Measurements from ENCODE around the gene KRTAP19-8. TPM values are rescaled to one million over a fixed set of nuclear protein-coding genes. Genes with fewer than 3 reads are reported as not detected.

The KRTAP19-8 gene
- total RNA-seq, 1 donor from 2014 or later = not detected

DNA sequence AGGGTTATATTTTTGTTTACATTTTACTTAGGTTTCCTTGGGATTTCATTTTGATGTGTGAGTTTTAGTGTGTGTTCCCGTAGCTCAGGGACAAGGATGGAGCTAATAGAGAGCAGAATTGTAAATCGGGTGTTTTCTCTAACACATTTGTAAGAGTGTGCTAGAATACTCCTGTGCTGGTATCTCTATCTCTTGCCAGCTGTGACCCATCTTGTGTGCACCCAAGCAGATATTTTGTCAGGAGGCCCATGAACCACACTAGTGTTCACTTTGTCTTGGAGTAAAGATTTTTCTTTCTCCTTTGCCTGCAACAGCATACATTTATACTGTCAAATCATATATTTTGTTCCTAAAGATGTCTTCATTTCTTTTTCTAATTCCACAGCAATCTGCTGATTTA, 23.4 kb downstream of the KRTAP19-8 start:
- ATAC-seq (no peak), DNase-seq (no peak)
- intact Hi-C loops (cut with micrococcal nuclease) = no loop called here

DNA sequence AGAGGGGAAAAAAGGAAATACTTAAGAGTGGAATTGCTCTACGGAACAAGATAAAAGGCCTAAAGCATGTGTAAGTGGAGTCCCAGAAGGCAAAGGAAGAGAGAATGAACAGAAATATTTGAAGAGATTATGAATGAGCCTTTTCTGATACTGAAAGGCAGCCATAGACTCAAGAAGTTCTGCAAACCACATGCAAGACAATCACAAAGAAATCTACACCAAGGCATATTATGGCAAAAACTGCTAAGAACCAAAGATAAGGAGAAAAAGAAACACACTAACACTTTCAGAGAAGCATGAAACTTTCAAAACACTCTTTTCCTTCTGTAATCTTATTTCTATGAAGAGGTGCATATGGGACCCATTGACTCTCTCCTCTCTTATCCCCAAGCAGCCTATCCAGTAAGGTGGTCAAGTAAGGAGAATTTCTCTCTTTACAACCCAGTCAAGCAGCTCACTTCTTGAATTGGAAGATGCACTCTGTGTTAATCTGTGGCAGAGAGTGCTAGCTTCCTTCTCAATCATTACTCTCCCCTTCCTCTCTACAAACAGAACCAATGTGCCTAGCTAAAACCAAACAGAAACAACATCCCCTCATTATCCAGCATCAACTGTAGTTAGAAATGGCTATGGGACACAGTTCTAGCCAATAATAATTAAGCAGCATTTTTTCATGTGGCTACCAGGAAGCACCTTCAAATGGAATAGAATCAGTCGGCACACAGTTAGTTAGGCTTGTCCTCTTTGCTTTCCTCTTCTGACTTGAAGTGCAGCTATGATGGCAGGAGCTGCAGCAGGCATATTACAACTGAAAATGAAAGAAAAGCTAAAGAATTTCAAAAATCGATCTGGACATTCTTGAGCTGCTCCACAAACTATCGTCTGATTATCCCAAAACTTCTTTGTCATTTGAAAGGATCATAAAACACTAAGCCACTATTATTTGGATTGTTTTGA, 25.9 kb downstream of the KRTAP19-8 start:
- intact Hi-C loops (cut with micrococcal nuclease) = no loop called here
- no peak for ATAC-seq
- DNase-seq = no peak

GRCh38 chr21:31011412-31011811, 26.9 kb downstream of the KRTAP19-8 start:
- intact Hi-C loops (cut with micrococcal nuclease) = no loop called here
- no peak for ATAC-seq
- DNase-seq = no peak

DNA sequence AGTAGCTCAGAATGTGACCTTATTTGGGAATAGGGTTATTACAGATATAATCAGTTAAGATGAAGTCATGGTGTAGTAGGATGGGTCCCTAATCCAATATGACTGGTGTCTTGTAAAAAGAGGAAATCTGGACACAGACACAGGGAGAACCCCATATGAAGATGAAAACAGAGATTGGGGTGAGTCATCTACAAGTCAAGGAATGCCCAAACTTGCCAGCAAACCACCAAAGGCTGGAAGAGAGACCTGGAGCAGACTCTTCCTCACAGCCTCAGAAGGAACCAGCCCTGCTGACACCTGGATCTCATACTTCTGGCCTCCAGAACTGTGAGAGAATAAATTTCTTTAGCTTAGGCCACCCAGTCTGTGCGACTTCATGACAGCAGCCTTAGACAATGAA, 29.9 kb downstream of the KRTAP19-8 start:
- DNase-seq (no peak), ATAC-seq (no peak)
- intact Hi-C loops (cut with micrococcal nuclease) = no loop called here

DNA sequence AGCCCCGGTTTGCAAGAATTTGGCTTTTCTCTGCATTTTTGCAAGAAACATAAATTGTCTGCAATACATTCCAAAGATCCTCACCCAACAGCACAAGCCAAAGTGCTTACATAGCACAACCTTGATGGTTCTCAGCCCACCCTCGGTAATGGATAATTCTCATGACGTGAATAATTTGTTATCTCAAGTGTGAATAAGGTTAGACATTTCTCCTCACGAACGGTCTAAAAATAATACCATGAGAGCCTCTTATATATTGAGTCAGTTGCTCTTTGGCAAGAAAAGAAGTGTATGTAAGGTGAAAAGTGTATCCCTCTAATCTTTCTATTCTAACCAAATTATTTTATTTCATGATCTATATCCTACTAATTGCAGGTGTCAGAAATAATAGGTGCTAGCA, 33.3 kb downstream of the KRTAP19-8 start:
- ATAC-seq (no peak), DNase-seq (no peak)
- intact Hi-C loops (cut with micrococcal nuclease) = no loop called here

DNA sequence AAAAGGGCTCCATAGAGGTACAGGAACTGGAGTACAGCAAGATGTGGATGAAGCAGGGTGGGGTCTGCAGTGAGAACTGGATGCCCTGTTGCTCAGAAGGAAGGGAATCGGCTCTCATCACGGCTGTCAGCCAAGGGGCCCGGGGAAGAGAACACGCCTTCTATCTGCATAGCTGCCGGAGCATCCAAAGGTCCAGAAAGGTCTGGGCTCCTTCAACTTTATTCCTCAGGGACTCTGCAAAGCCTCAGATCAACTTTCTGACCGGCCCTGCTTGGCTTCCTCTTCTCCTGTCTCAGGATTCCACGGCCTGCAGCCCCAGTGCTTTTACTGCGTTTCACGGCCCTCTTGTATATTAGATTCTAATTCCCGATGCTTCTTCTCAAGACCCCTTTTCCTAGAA, 34.8 kb downstream of the KRTAP19-8 start:
- ATAC-seq (no peak), DNase-seq (no peak)
- intact Hi-C loops (cut with micrococcal nuclease) = no loop called here

- intact Hi-C loops (cut with micrococcal nuclease) = no loop called here
- ATAC-seq (no peak), DNase-seq (no peak)
These were observed 40.7 kb downstream of the KRTAP19-8 start for GRCh38 chr21:30997541-30997940.

DNA sequence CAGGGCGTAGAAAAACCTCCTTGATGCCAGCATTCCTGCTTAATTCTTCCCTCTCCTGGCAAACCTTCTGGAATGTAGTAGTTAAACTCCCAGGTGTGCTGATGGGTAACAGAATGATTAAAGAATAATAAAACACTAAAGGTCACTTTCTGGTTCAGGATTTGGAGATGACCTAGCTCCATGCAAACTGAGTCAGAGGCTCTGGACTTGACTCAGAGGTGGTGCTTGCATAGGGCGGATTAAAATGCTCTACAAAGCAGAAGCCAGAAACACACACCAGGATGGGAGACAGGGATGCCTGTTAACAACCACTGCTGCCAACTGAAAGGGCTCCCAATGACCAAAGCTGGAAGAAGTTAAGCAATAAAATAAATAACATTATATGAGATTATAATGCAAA, 41.5 kb downstream of the KRTAP19-8 start:
- intact Hi-C loops (cut with micrococcal nuclease) = no loop called here
- DNase-seq (no peak), ATAC-seq (no peak)

DNA sequence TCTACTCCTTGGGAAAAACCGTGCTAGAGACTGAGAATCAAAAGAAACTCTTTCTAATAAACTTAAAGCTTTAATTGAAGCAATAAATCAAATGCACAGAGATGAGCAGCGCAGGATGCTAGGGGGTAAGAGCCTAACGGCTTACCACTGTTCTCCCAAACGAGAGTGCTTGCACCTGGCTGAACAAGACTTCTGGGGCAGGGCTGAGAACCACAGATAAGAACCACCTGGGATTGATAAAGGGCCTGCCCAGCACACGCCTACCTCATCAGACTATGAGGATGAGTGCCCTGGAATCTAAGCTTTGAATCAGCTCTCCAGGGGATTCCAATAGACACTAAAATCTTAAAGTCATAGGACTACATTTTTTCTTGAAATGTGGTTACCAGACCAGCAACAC, 43.3 kb downstream of the KRTAP19-8 start:
- DNase-seq (no peak), ATAC-seq (no peak)
- intact Hi-C loops (cut with micrococcal nuclease) = no loop called here

DNA sequence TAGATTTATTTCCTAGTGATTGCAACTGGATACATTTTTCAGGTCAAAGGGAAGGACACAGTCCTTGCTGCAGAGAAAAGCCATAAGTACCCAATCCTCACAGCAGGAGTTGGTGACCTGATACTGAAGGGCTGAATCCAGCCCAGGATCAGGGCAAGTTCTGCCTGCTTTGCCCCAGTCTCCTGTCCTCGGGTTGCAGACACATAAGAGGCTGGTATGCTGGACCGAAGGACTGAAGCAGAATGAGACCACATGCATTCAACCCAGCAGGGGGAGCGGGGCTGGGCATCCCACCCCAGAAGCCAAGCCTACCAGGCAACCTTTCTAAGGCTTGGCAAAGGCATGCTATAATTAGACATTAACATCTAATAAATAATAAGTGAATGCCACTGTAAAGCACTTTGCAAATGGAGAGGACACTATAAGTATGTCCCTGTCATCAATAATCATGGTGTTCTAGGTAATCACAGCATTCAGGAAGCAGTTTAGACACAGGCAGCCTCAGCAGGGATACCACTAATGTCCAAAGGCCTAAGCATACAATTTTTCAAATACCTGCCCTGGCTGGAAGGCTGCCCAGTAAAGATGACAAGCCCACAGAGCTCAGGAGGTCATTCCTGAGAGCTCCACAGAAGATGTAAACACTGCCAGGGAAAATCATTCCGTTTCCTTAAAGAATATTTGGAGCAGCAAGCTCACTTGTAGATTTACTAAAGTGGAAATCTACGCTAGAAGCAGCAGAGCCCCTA, 47.6 kb downstream of the KRTAP19-8 start:
- DNase-seq (no peak), ATAC-seq (no peak)
- intact Hi-C loops (cut with micrococcal nuclease) = no loop called here

GRCh38 chr21:30988706-30989105, 49.6 kb downstream of the KRTAP19-8 start:
- ATAC-seq = no peak
- intact Hi-C loops (cut with micrococcal nuclease) = no loop called here
- DNase-seq = no peak

Other genes starting within 250 kb of the KRTAP19-8 start
- not detected for gene KRTAP8-1, start 225.2 kb downstream of the KRTAP19-8 start, total RNA-seq
- not detected for gene KRTAP7-1, start 208.7 kb downstream of the KRTAP19-8 start, total RNA-seq
- not detected for gene KRTAP11-1, start 156.9 kb downstream of the KRTAP19-8 start, total RNA-seq

Measured in left ventricle myocardium superior (tissue), 1 donor.